Stimulated activated CD8-positive, alpha-beta memory T cell treated with anti-CD3 and anti-CD28 coated beads, Interleukin-4, amount 100 ng/mL, for 4 hours (primary cell): ENCODE data around the gene AQP6.
A peak's percentile ranks its signal among the peaks of the same experiment; 100 is the strongest.
"Not testable (repeated sequence)": the region's sequence is repeated elsewhere in the genome, so short reads cannot be mapped to it uniquely, and the experiment has no call there.

Source experiments
- DNase-seq, 2 donors: peaks; one replicate each; pipeline ENCODE4 v3.0.0-alpha.2; 2020; ENCODE audit warnings: low read depth in 2 of 2, low spot score in 1 of 2

The AQP6 gene

GRCh38 chr12:49989400-49989799 lies 16.7 kb downstream of the AQP6 start:
- not testable (repeated sequence) for DNase-seq

GRCh38 chr12:49990273-49990672 lies 17.5 kb downstream of the AQP6 start:
- no peak for DNase-seq

GRCh38 chr12:49998453-49998852 lies 25.7 kb downstream of the AQP6 start:
- no peak for DNase-seq

GRCh38 chr12:50003595-50003994 lies 30.8 kb downstream of the AQP6 start:
- DNase-seq, result no peak

- no peak for DNase-seq
Measured at GRCh38 chr12:50004696-50005095, 31.9 kb downstream of the AQP6 start.

- DNase-seq, result no peak
Measured at GRCh38 chr12:50005175-50005574, 32.4 kb downstream of the AQP6 start.

- no peak for DNase-seq
Measured at GRCh38 chr12:50006280-50006679, 33.5 kb downstream of the AQP6 start.

- DNase-seq, result no peak
Measured at GRCh38 chr12:50006754-50007442, 34.2 kb downstream of the AQP6 start.

GRCh38 chr12:50013361-50014147 lies 40.8 kb downstream of the AQP6 start:
- no peak for DNase-seq

- DNase-seq, result no peak
Measured at GRCh38 chr12:50014342-50014741, 41.6 kb downstream of the AQP6 start.

GRCh38 chr12:50016501-50017475 lies 44.0 kb downstream of the AQP6 start:
- DNase-seq, result no peak

- DNase-seq, result no peak
Measured at GRCh38 chr12:50017641-50018040, 44.9 kb downstream of the AQP6 start.

GRCh38 chr12:50018154-50018553 lies 45.4 kb downstream of the AQP6 start:
- DNase-seq, result no peak

GRCh38 chr12:50018968-50019367 lies 46.2 kb downstream of the AQP6 start:
- no peak for DNase-seq

GRCh38 chr12:50019524-50019923 lies 46.8 kb downstream of the AQP6 start:
- no peak for DNase-seq

GRCh38 chr12:50021031-50021430 lies 48.3 kb downstream of the AQP6 start:
- DNase-seq, result no peak

- DNase-seq, result no peak
Measured at GRCh38 chr12:50022903-50023302, 50.2 kb downstream of the AQP6 start.

- no peak for DNase-seq
Measured at GRCh38 chr12:50024227-50024626, 51.5 kb downstream of the AQP6 start.

- DNase-seq, result no peak
Measured at GRCh38 chr12:50024805-50025186, 52.0 kb downstream of the AQP6 start.

- peak; percentile 89 to 92 for DNase-seq
Measured at GRCh38 chr12:50025187-50026059, 52.7 kb downstream of the AQP6 start, which contains the start of gene RACGAP1. Gene RACGAP1, minus strand, starts transcription at chr12:50025494. Its CDS starts 8,779 bp downstream, at chr12:50016715.
